ENCODE results near the gene DCTN4.

GRCh38 chr5:150797384-150797783, 38.6 kb upstream of the DCTN4 start:
- TF ChIP-seq CTCF (IDR thresholded peaks at IDR 0.05) (no peak), POLR2AphosphoS5 (IDR thresholded peaks at IDR 0.05) (no peak), POLR2A (IDR thresholded peaks at IDR 0.05) (no peak)
